Measurements from ENCODE around the gene DUS1L. TPM values are rescaled to one million over a fixed set of nuclear protein-coding genes. Genes with fewer than 3 reads are reported as not detected.

The DUS1L gene
- total and polyA plus RNA-seq, 2 experiments from 2014 or later: 66.0 to 122 TPM

- no peak overlapping the region for H2AFZ ChIP-seq
- no peaks in the 10 kb centered on the region for H3K79me2 ChIP-seq (replicated peaks; ENCODE audit: insufficient read depth)
- H3K27ac ChIP-seq (ENCODE audit: low read depth): no peak overlapping the region
Measured at GRCh38 chr17:82080048-82080788, 14.6 kb upstream of the DUS1L start.

More at GRCh38 chr17:82080048-82080788, 14.6 kb upstream of the DUS1L start:
- H3K36me3 Mint-ChIP-seq (ENCODE audit: low read depth): peaks cover 47% of the 10 kb centered on the region
- H3K9me3 Mint-ChIP-seq: no peaks in the 10 kb centered on the region; the same call in 2 of the 3 replicates
- no peak for DNase-seq (ENCODE audit: low spot score)
- Histone ChIP-seq H3K9me2 (ENCODE audit: insufficient read depth) (no peaks in the 10 kb centered on the region), H3K4me3 (no peak overlapping the region), H3F3A (replicated peaks; ENCODE audit: low read depth) (peaks cover 25% of the 10 kb centered on the region), H3K4me2 (no peak overlapping the region), H4K20me1 (replicated peaks; ENCODE audit: insufficient read depth) (peaks cover 8% of the 10 kb centered on the region), H3K27me3 (ENCODE audit: insufficient read depth) (no peaks in the 10 kb centered on the region), H3K36me3 (ENCODE audit: insufficient read depth) (peaks cover 10% of the 10 kb centered on the region; the same call in 1 of the 2 replicates), H3K4me1 (ENCODE audit: insufficient read depth) (no peaks in the 10 kb centered on the region)
- no peak for TF ChIP-seq ZNF462 (CRISPR knock-in tag; IDR thresholded peaks at IDR 0.05)
- TF ChIP-seq EZH2phosphoT487 (IDR thresholded peaks at IDR 0.05; ENCODE audit: unreplicated experiment): no peak
- TF ChIP-seq CREB1 (CRISPR knock-in tag; IDR thresholded peaks at IDR 0.05; ENCODE audit: low read depth): no peak
- no peak for TF ChIP-seq ETS1 (IDR thresholded peaks at IDR 0.05)
- no peak for TF ChIP-seq CTCF (conservative IDR thresholded peaks at IDR 0.05; ENCODE audit: low read depth in 2 of 2)
- TF ChIP-seq REST (IDR thresholded peaks at IDR 0.05; ENCODE audit: unreplicated experiment): no peak
- no peak for TF ChIP-seq NANOG (IDR thresholded peaks at IDR 0.05; ENCODE audit: borderline replicate concordance)
- no peak for TF ChIP-seq ZNF331 (CRISPR knock-in tag; IDR thresholded peaks at IDR 0.05; ENCODE audit: low read depth)
- no peak for TF ChIP-seq STAT1 (IDR thresholded peaks at IDR 0.05; ENCODE audit: unreplicated experiment)
- no peak for TF ChIP-seq EZH2 (IDR thresholded peaks at IDR 0.05; ENCODE audit: low read depth, unreplicated experiment)
- no peak for ATAC-seq
- peaks cover 3% of the 10 kb centered on the region for H3K4me1 Mint-ChIP-seq
- H3K4me3 Mint-ChIP-seq: no peak overlapping the region
- H3K27me3 Mint-ChIP-seq (ENCODE audit: insufficient read depth, low read depth, poor library complexity): peaks cover 27% of the 10 kb centered on the region
- no peak overlapping the region for H3K27ac Mint-ChIP-seq

Measured in GM23338 (cell line).